SK-MEL-5 (cell line): Measurements from ENCODE around the gene ARHGAP25. TPM values are rescaled to one million over a fixed set of nuclear protein-coding genes. Genes with fewer than 3 reads are reported as not detected.

Experiments
- DNase-seq: peaks from one replicate; pipeline ENCODE4 v3.0.0-alpha.2; 2016; ENCODE audit warnings: low read depth, low spot score
- in situ Hi-C: cut with HindIII; loops from 2 replicates; pipeline ENCODE4 v1.10.0; 2016; ENCODE audit warnings: low sequenced_read_pairs, high pct_unique_total_duplicates, low pct_unique_long_range_greater_than_20kb
- total RNA-seq: library from RNA; depleted of rRNA; stranded (reverse); fragments of >200 nt; shearing (Covaris generic); gene quantifications from 2 replicates; pipeline ENCODE4 v1.2.3, GENCODE V29; 2014

ARHGAP25 gene
- total RNA-seq, 1 experiment from 2014 or later = 0.26 TPM

- in situ Hi-C loops = no loop called here
- peak; percentile 95 for DNase-seq
Measured at GRCh38 chr2:68751397-68752339, 17.1 kb downstream of the ARHGAP25 start.

GRCh38 chr2:68753318-68753717 is 18.7 kb downstream of the ARHGAP25 start:
- in situ Hi-C loops = no loop called here
- DNase-seq = no peak

- in situ Hi-C loops = no loop called here
- DNase-seq = no peak
Measured at GRCh38 chr2:68755071-68755470, 20.5 kb downstream of the ARHGAP25 start.

- in situ Hi-C loops = no loop called here
- no peak for DNase-seq
Measured at GRCh38 chr2:68756178-68756577, 21.6 kb downstream of the ARHGAP25 start.

GRCh38 chr2:68757081-68757480 is 22.5 kb downstream of the ARHGAP25 start:
- no peak for DNase-seq
- in situ Hi-C loops = no loop called here

- no peak for DNase-seq
- in situ Hi-C loops = no loop called here
Measured at GRCh38 chr2:68762100-68762499, 27.5 kb downstream of the ARHGAP25 start.

GRCh38 chr2:68762665-68763064 is 28.1 kb downstream of the ARHGAP25 start:
- no peak for DNase-seq
- in situ Hi-C loops = no loop called here

- in situ Hi-C loops = no loop called here
- DNase-seq = no peak
Measured at GRCh38 chr2:68764041-68764805, 29.6 kb downstream of the ARHGAP25 start.

- no peak for DNase-seq
- in situ Hi-C loops = no loop called here
Measured at GRCh38 chr2:68764806-68765311, 30.2 kb downstream of the ARHGAP25 start.

- DNase-seq = no peak
- in situ Hi-C loops = no loop called here
Measured at GRCh38 chr2:68765739-68766375, 31.2 kb downstream of the ARHGAP25 start.

- DNase-seq = no peak
- in situ Hi-C loops = no loop called here
Measured at GRCh38 chr2:68766376-68766845, 31.8 kb downstream of the ARHGAP25 start.

- DNase-seq = no peak
- in situ Hi-C loops = no loop called here
Measured at GRCh38 chr2:68767031-68767961, 32.7 kb downstream of the ARHGAP25 start.

GRCh38 chr2:68767996-68768395 is 33.4 kb downstream of the ARHGAP25 start:
- DNase-seq = no peak
- in situ Hi-C loops = no loop called here

GRCh38 chr2:68768461-68768860 is 33.9 kb downstream of the ARHGAP25 start:
- in situ Hi-C loops = no loop called here

GRCh38 chr2:68768951-68769350 is 34.3 kb downstream of the ARHGAP25 start:
- in situ Hi-C loops = no loop called here
- no peak for DNase-seq

More at GRCh38 chr2:68768461-68768860, 33.9 kb downstream of the ARHGAP25 start:
- no peak for DNase-seq

- in situ Hi-C loops = no loop called here
- no peak for DNase-seq
Measured at GRCh38 chr2:68769586-68770270, 35.1 kb downstream of the ARHGAP25 start.
